Stimulated activated CD8-positive, alpha-beta memory T cell treated with anti-CD3 and anti-CD28 coated beads, Interleukin-15, amount 100 ng/mL, for 1 hour (primary cell): ENCODE results near the gene FASTK.

Source experiments
- DNase-seq: peaks from one replicate; pipeline ENCODE4 v3.0.0-alpha.2; 2020; ENCODE audit warnings: low read depth

FASTK gene

GRCh38 chr7:151081170-151082101 is 827 bp upstream of the FASTK start:
- no peak for DNase-seq

GRCh38 chr7:151080067-151080521 is 515 bp downstream of the FASTK start:
- DNase-seq: no peak

DNA sequence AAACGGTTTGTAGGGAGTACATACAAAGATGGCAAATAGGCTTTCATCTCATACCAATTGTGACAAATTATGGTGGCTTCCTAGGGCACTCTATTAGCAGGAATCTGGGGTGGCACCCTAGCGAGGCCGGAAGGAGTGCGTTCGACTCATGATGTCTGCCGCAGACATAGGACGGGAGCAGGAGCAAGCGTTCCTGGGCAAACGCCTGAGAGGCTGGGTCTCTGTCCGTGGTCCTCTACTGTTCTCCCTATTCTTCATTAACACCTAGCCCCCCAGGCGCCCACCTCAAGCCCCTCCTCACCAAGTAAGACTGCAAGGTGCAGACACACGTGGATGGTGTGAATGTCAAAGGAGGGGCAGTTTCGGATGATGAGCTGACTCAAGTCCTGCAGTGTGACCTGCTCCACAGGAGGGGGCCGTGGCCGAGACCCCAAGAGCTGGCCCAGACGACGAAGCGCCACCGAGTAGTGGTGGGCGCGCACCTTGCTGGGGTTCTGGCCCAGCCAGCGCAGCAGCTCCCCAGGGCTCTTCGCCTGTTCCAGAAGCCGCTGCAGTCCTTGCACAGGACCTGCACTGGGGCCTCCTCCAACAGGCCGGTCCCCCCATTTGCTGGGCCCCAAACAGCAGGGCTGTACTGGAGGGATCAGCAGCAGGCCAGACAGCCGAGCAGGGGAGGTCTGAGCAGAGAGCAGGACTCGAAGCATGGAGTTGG is 1.3 kb downstream of the FASTK start:
- no peak for DNase-seq

DNA sequence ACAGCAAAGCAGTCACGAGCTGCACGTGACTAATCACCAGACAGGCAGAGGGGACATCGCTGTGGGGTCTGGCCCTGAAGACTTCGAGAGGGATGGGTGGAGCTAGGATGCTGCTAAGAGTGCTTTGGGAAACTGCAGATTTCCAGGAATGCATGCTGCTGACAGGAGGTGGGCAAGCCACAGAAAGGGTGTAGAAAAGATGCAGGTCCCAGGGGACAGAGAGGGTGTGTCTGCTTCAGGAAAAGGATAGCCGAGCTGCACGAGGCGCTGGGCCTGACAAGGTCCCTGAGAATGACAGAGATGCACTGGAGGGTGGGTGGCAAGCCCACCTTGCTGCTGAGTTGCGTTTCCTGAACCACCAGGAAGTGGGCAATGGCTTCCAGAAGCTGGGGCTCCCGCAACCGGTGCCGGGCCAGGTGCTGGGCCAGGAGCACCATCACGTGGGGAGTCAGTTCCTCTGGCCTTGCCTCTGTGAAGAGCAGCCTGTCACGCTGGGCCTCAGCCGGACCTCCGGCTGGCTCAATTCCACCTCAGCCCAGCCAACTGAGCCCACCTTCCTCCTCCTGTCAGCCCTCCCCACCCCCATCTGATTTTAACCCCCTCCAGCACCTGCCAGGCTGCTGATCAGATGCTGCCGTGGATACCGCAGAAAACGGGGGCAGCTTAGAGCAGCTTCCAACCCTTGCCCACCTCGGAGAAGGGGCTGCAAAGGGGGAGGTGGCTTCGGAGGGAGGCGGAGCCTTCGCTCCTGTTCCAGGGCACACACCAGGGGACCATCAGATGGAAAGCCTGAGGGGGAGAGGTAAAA is 2.2 kb downstream of the FASTK start:
- DNase-seq: no peak

GRCh38 chr7:151077705-151078232 is 2.8 kb downstream of the FASTK start:
- no peak for DNase-seq

DNA sequence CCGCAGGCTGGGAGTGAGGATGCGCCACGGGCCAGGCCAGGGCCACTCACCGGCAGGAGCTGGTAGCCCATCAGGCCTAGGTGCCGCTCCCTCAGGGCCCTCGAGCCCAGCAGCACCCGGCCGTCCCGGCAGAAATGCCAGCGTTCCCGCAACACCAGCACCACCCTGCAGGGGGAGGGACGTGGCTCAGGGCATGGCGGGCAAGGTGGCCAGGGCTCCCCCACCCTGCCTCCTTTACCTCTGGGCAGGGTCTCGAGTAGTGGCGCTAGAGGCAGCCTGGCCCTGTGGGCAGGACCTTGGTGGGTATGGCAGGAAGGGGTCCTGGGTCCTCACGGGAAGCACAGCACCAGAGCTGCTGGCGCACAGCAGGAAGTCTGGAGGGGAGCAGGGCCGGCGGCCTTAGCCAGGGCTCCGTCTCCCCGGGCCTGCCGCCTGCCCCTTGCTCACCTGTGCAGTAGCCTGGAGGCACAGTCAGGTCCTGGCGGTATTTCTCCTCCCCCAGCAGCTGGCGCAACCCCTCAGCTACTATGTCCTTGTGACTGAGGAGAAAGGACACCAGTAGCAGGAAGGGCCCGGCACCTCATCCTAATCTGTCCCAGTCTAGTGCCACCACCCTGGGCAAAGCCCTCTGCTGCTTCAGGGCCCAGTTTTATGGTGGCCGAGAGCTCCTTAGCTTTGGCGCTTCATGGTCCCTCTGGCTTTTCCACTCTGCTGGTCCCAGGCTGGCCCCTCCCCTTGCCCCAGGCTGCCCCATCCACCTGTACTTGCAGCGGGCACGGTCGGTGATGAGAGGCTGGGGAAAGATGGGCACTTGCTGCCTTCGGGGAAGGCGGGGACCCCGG is 3.5 kb downstream of the FASTK start:
- DNase-seq: no peak

DNA sequence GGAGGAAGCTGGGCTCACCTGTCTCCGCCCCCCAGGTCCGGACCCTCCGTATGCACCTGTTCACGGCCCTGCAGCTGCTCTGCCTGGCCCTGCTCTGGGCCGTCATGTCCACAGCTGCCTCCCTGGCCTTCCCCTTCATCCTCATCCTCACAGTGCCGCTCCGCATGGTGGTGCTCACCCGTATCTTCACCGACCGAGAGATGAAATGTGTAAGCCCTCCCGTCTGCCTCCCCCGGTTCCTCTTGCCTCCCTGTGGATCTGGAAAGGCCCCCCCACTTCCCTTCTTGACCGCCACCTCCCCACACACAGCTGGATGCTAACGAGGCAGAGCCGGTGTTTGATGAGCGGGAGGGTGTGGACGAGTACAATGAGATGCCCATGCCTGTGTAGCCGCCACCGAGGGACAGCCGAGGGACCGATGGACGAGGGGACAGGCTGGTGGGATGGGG is 4.6 kb downstream of the FASTK start:
- no peak for DNase-seq

DNA sequence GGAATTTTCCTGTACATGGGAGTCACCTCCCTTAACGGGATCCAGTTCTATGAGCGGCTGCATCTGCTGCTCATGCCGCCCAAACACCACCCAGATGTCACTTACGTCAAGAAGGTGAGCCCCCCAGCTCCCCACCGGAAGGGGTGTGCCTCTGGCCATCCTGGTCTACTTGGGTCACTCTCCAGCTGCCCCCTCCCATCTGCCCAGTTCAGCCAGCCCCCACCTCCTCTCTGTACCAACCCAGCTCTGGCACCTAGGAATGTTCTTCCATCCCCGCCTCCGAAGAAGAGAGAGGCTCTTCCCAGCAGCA is 5.0 kb downstream of the FASTK start:
- no peak for DNase-seq

- DNase-seq: no peak
Observed at GRCh38 chr7:151074817-151075661, 5.6 kb downstream of the FASTK start.

DNA sequence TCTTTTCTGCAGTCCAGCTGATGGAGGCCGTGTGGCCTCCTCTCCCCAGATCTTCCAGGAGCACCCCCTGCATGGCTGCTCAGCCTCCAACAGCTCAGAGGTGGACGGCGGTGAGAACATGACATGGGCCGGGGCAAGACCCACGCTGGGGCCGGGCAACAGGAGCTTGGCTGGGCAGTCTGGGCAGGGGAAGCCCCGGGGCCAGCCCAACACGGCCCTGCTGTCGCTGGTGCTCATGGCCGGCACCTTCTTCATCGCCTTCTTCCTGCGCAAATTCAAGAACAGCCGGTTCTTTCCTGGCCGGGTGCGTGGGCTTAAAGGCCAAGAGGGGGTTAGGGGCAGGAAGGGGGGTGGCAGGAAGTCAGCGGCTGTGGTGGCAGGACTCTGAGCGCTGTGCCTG is 6.6 kb downstream of the FASTK start:
- no peak for DNase-seq

DNA sequence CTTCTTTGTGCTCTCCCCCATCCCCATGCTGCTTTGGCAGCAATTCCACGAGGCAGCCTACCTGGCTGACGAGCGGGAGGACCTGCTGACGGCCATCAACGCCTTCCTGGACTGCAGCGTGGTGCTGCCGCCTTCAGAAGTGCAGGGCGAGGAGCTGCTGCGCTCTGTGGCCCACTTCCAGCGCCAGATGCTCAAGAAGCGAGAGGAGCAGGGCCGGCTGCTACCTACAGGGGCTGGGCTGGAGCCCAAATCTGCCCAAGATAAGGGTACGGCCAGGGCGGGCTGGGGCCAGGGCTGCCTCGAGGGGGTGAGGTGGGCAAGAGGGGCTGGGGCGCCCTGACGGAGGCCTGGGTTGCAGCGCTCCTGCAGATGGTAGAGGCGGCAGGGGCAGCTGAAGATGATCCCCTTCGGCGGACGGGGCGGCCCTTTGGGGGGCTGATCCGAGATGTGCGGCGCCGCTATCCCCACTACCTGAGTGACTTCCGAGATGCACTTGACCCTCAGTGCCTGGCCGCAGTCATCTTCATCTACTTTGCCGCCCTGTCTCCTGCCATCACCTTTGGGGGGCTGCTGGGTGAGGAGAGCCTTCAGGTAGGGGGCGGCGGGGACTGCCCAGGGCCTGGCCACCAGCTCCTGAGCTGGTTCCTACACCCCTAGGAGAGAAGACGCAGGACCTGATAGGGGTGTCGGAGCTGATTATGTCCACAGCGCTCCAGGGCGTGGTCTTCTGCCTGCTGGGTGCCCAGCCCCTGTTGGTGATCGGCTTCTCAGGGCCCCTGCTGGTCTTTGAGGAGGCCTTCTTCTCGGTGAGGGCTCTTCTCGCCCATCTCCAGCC is 9.4 kb downstream of the FASTK start:
- DNase-seq: no peak

DNA sequence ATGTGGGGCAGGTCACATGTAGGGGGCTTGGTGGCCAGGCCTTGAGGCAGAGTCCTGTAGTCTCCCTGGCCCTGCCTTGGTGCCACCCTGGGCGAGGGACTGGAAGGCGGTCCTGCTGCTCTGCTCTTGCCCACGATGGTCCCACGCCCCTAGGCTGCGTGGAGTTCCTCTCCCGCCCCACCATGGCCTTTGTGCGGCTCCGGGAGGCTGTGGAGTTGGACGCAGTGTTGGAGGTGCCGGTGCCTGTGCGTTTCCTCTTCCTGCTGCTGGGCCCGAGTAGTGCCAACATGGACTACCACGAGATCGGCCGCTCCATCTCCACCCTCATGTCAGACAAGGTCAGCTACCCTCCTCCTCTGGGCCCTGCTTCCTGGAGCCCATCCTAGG is 10.0 kb downstream of the FASTK start:
- no peak for DNase-seq

GRCh38 chr7:151069841-151070573 is 10.6 kb downstream of the FASTK start:
- DNase-seq: no peak

DNA sequence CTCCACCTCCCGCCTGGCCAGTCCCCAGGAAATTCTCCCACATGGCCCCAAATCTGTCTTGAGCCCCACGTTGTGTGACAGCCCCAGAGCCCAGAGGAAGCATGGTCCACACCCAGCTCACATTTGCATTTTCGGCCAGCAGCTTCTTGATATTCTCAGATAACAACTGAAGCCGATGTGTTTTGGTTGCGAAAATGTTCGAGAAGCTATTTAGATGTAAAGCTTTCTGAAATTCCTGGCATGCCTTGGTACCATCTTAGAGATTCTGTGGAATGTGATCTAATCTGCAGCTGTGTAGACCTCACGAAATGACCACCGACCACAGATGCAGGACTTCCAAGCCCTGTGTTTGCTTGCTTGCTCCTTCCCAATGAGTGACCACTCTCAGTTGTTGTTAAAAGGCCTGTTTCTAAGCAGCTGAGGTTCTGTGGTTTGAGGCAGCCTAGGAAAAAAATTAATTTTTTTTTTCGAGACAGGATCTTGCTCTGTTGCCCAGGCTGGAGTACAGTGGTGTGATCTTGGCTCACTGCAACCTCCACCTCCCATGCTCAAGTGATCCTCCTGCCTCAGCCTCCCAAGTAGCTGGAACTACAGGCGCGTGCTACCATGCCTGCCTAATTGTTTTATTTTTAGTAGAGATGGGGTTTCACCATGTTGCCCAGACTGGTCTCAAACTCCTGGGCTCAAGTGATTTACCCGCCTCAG is 12.4 kb downstream of the FASTK start:
- no peak for DNase-seq

DNA sequence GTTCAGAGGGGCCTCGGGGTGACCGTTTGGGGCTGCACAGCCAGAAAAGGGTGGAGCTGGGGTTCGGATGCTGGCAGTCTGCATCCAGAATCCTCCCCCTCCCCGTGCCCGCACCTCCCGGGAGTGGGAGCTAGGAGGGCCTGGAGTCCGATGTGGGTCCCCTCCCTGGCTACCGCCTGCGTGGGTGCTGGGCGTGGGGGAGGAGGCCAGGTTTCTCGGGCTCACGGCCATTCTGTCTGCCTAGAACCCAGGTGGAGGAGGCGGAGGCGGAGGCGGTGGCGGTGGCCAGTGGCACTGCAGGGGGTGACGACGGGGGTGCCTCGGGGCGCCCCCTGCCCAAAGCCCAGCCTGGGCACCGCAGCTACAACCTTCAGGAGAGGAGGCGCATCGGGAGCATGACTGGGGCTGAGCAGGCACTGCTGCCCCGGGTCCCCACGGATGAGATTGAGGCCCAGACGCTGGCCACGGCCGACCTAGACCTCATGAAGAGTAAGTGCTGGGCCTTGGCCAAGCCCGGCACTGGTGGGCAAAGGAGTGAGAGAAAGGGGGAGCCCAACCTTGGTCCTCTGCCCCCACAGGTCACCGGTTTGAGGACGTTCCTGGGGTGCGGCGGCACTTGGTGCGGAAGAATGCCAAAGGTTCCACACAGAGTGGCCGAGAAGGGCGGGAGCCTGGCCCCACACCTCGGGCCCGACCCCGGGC is 14.2 kb downstream of the FASTK start:
- no peak for DNase-seq

- no peak for DNase-seq
Observed at GRCh38 chr7:151065516-151065915, 15.1 kb downstream of the FASTK start.

DNA sequence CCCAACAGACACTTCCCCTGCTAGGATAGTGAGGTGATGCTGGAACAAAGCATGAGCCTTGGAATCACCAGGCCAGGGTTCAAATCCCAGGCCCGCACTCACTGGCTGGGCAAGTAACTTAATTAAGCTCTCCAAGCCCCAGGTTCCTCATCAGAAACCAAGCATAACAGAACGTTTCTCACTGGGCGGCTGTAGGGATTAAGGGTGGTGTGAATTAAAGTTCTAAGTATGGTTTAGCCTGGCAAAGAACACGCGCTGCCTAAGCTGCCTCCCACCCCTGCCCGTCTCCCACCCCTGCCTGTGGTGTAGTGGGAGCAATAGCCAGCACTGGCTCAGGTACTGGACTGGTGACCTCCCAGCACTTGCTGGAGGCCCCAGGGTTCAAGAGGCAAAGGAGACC is 15.6 kb downstream of the FASTK start:
- DNase-seq: no peak

DNA sequence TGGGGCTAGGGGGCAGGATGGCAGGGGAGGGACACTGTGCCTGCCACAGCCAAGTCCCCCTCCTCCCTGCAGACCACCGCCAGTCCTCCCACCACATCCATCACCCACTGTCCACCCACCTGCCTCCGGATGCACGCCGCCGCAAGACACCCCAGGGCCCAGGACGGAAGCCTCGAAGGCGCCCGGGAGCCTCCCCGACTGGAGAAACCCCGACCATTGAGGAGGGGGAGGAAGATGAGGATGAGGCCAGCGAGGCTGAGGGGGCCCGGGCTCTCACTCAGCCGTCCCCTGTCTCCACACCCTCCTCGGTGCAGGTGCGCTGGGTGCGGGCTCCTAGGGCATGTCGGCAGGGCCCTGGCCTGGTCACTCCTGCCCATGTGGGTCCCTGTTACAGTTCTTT is 16.2 kb downstream of the FASTK start:
- no peak for DNase-seq
